Measurements from ENCODE around the gene COL11A2.
"Not testable (repeated sequence)": the region's sequence is repeated elsewhere in the genome, so short reads cannot be mapped to it uniquely, and the experiment has no call there.

The COL11A2 gene

GRCh38 chr6:33192105-33192646 is at the start of gene COL11A2:
Gene COL11A2, minus strand, starts transcription at chr6:33192467. Its CDS starts 227 bp downstream, at chr6:33192240.
- DNase-seq (ENCODE audit: low read depth, low spot score) = no peak

- no peak for DNase-seq (ENCODE audit: low read depth, low spot score)
These were observed 49.7 kb upstream of the COL11A2 start for GRCh38 chr6:33241968-33242367.

- no peak for DNase-seq (ENCODE audit: low read depth, low spot score)
These were observed 45.5 kb upstream of the COL11A2 start for GRCh38 chr6:33237741-33238140.

DNA sequence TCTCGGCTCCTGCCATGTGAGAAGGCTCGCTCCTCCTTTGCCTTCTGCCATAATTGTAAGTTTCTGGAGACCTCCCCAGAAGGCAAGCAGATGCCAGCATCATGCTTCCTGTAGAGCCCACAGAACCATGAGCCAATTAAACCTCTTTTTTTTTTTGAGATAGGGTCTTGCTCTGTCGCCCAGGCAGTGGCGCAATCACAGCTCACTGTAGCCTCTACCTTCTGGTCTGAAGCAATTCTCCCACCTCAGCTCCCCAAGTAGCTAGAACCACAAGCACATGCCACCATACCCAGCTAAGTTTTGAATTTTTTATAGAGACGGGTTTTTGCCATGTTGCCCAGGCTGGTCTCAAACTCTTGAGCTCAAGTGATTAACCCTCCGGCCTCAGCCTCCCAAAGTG is 44.6 kb upstream of the COL11A2 start:
- DNase-seq (ENCODE audit: low read depth, low spot score) = no peak

- DNase-seq (ENCODE audit: low read depth, low spot score) = no peak
These were observed 44.1 kb upstream of the COL11A2 start for GRCh38 chr6:33236328-33236727.

DNA sequence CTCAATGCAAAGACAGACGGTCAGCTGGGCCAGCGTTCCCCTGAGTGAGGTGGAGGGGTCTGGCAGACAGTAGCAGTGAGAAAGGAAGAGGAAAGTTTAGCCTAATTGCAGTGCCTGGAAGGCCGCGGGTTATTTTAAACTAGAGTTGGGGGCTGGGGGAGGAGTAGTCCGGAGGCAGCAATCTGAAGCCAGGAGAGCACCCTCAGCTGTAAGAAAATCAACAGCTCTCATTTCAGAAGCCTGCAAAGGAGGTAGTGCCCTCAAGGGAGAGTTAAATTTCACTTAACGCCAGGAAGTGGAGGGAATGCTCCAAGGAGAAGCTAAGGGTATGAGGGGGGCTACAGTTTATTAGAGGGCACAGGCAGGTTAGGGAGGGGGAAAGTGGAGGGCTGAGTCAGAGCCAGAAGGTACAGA is 43.0 kb upstream of the COL11A2 start:
- no peak for DNase-seq (ENCODE audit: low read depth, low spot score)

GRCh38 chr6:33226503-33227120 is 34.3 kb upstream of the COL11A2 start:
- DNase-seq (ENCODE audit: low read depth, low spot score) = not testable (repeated sequence)

DNA sequence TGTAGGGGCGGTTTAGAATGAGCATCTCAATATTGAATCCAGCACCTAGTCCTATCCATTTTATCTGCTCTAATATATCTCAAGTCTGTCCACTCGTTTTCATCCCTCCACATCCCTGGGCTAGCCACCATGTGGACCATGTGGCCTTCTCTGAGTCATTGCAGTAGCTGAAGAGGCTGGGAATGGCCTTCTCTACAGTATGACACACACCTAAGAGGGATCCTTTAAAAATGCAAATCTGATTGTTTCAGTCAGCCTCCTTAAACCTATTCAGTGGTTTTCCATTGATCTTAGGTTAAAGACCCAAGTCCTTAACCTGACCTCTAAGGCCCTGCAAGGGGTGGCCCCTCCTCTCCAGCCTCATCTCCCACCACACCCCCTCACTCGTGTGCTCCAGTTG is 25.4 kb upstream of the COL11A2 start:
- DNase-seq (ENCODE audit: low read depth, low spot score) = no peak

- DNase-seq (ENCODE audit: low read depth, low spot score) = no peak
These were observed 25.0 kb upstream of the COL11A2 start for GRCh38 chr6:33217246-33217645.

DNA sequence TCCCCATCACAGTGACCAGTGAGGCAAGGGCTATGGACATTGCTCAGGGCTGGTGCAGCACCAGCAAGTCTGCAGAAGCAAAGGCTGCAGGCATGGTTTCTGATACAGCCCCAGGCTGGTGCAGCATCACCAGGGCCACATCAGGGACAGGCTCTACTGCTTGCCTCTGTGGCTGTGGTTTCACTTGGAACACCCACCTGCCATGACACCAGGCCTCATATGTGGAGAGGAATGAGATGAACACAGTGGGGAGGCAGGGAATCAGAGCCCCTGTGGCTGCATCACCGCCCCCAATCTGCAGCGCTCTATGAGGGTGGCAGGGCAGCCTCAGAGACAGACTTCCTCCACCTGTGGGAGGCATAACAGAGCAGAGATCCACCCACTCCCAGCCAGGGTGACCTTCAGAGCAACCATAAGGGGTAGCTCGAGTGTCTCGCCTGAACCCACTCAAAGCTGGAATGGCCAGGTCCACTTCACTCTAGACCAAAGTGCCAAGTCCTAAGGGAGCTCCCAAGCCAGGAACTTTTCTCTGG is 23.9 kb upstream of the COL11A2 start:
- no peak for DNase-seq (ENCODE audit: low read depth, low spot score)

GRCh38 chr6:33215271-33216116 is 23.2 kb upstream of the COL11A2 start:
- DNase-seq (ENCODE audit: low read depth, low spot score) = no peak

DNA sequence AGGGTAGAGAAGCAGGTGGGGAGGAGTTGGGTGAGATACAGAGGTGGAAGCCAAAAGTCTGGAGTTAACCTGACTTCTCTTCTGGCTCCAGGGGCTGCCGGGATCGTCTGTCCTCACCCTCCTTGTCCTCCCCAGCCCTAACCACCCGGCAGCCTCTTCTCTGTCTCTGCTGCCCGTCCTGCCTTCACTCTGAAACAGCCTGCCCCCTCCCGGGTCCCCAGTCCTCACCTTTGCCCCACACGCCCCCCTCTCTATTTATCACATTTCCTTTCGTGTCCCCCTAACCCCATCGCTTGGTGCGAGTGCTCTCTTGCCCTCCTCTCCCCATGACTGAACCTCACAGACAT is 21.7 kb upstream of the COL11A2 start:
- DNase-seq (ENCODE audit: low read depth, low spot score) = no peak

GRCh38 chr6:33213166-33213988 is 21.1 kb upstream of the COL11A2 start:
- DNase-seq (ENCODE audit: low read depth, low spot score) = peak; percentile 56

GRCh38 chr6:33212857-33213165 is 20.5 kb upstream of the COL11A2 start:
- no peak for DNase-seq (ENCODE audit: low read depth, low spot score)

- no peak for DNase-seq (ENCODE audit: low read depth, low spot score)
These were observed 19.6 kb upstream of the COL11A2 start for GRCh38 chr6:33211666-33212422.

DNA sequence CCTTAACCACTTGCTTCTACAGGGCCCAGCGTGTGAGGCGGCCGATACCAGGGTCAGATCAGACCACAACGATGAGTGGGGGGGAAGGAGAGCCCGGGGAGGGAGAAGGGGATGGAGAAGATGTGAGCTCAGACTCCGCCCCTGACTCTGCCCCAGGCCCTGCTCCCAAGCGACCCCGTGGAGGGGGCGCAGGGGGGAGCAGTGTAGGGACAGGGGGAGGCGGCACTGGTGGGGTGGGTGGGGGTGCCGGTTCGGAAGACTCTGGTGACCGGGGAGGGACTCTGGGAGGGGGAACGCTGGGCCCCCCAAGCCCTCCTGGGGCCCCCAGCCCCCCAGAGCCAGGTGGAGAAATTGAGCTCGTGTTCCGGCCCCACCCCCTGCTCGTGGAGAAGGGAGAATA is 18.9 kb upstream of the COL11A2 start:
- no peak for DNase-seq (ENCODE audit: low read depth, low spot score)

DNA sequence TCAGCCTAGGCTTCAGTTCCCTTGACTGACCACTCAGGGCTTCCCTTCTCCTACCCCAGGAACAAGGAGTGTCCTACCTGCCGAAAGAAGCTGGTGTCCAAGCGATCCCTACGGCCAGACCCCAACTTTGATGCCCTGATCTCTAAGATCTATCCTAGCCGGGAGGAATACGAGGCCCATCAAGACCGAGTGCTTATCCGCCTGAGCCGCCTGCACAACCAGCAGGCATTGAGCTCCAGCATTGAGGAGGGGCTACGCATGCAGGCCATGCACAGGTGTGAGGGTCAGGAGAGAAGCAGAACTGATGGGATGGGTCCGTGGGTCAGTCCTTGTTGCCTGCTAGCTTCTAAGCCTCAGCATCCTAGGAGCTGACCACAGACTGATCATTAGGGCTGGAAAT is 17.6 kb upstream of the COL11A2 start:
- DNase-seq (ENCODE audit: low read depth, low spot score) = no peak

DNA sequence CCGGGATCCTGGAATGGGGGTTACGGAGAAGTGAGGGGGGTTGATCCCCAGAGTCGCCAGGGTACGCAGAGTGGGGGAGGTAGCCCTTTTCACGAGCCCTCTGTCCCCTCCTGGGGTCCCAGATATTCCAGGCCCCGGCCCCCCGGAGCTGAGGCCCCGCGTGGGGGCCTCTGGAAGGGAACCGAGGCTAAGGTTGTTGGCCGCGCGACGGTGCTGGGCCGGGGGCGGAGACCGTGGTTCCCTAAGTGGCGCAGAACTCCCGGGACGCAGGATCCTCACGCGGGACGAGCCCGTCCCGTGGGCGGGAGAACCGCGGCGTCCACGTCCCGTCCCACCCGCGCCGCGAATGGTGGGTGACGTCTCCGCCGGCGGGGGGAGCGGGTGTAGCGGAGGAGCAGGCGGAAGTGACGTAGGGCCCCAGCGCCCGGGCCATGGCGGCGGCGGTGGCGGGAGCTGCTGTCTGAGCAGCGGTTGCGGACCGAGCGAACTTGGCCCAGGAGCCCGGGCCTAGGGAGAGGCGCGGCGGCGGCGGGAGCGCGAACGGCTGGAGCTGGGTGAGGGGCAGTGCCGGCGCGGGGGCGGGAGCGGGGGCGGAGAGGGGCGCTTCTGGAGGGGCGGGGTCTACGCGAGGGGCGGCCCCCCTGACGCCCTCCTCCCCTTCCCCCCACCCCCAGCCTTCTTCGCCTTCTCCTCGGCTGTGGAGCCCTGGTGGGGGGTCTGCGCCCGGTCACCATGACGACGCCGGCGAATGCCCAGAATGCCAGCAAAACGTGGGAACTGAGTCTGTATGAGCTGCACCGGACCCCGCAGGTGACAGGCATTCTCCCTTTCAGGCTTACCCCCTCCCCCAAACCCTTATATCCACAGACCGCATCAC is 16.1 kb upstream of the COL11A2 start, which contains the start of gene RING1:
RING1 (plus strand) TSS at position 410 of the 877 bp plus-strand sequence; CDS start at position 733, 323 bp downstream.
- DNase-seq (ENCODE audit: low read depth, low spot score) = peak; percentile 92

GRCh38 chr6:33207552-33208090 is 15.4 kb upstream of the COL11A2 start:
- DNase-seq (ENCODE audit: low read depth, low spot score) = peak; percentile 80

Data from astrocyte of the hippocampus (primary cell).